Astrocyte of the spinal cord (primary cell): ENCODE measurements around the gene MAML3.

Source experiments
- DNase-seq: peaks from one replicate; pipeline ENCODE4 v3.0.0; 2011; ENCODE audit warnings: low read depth, low spot score
- H3K4me3 ChIP-seq: 2 replicates; pipeline ENCODE4 v1.5.1; 2011; ENCODE audit warnings: low read depth, mild to moderate bottlenecking, low read length, moderate library complexity
- CTCF ChIP-seq: IDR thresholded peaks from 2 replicates; pipeline ENCODE4 v1.5.1; 2012; ENCODE audit warnings: low read depth, mild to moderate bottlenecking, low read length, inconsistent platforms
- in situ Hi-C: cut with HindIII; loops from 2 replicates; pipeline ENCODE4 v1.10.0; 2017; ENCODE audit warnings: low sequenced_read_pairs

The MAML3 gene

GRCh38 chr4:139674875-139675550 is 479.0 kb downstream of the MAML3 start:
- H3K4me3 ChIP-seq = no peak overlapping the region
- no peak for TF ChIP-seq CTCF
- in situ Hi-C loops = no loop called here
- DNase-seq = no peak

GRCh38 chr4:139672732-139673131 is 481.3 kb downstream of the MAML3 start:
- in situ Hi-C loops = no loop called here
- no peak for DNase-seq
- TF ChIP-seq CTCF = no peak
- H3K4me3 ChIP-seq = no peak overlapping the region

- TF ChIP-seq CTCF = no peak
- in situ Hi-C loops = no loop called here
- no peak overlapping the region for H3K4me3 ChIP-seq
- no peak for DNase-seq
Observed at GRCh38 chr4:139672215-139672614, 481.8 kb downstream of the MAML3 start.

GRCh38 chr4:139670775-139671174 is 483.2 kb downstream of the MAML3 start:
- in situ Hi-C loops = no loop called here
- DNase-seq = no peak
- no peak for TF ChIP-seq CTCF
- no peak overlapping the region for H3K4me3 ChIP-seq

- TF ChIP-seq CTCF = no peak
- in situ Hi-C loops = no loop called here
- no peak for DNase-seq
- no peak overlapping the region for H3K4me3 ChIP-seq
Observed at GRCh38 chr4:139669890-139670289, 484.1 kb downstream of the MAML3 start.

GRCh38 chr4:139669335-139669734 is 484.6 kb downstream of the MAML3 start:
- DNase-seq = no peak
- no peak for TF ChIP-seq CTCF
- no peak overlapping the region for H3K4me3 ChIP-seq
- in situ Hi-C loops = no loop called here
